ENCODE data around the gene NBAS. TPM values are rescaled to one million over a fixed set of nuclear protein-coding genes. Genes with fewer than 3 reads are reported as not detected.

NBAS gene
- total RNA-seq, 2 experiments from 2014 or later: 24.3 to 25.5 TPM

DNA sequence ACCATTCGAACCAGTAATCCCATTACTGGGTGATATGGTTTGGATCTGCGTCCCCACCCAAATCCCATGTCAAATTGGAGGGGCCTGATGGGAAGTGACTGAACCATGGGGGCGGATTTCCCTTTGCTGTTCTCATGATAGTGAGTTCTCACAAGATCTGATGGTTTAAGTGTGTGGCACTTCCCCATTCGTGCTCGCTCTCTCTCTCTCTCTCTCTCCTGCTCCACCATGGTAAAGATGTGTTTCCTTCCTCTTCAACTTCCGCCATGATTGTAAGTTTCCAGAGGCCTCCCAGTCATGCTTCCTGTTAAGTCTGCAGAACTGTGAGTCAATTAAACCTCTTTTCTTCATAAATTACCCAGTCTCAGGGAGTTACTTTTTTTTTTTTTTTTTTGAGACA lies 62.6 kb downstream of the NBAS start:
- POLR2A ChIA-PET: no interaction called here
- Histone ChIP-seq H3K27me3 (ENCODE audit: control insufficient read depth in 1 of 2, insufficient read depth in 2 of 2, low read length in 2 of 2) (no peaks in the 10 kb centered on the region), H3K27ac (ENCODE audit: low read depth in 1 of 2, low read length in 2 of 2) (no peak overlapping the region), H3K4me1 (ENCODE audit: insufficient read depth, low read length) (no peaks in the 10 kb centered on the region), H3K36me3 (ENCODE audit: insufficient read depth, low read length) (peaks cover 27% of the 10 kb centered on the region), H3K9me3 (ENCODE audit: control insufficient read depth in 1 of 2, insufficient read depth in 1 of 2, low read length in 2 of 2) (peaks cover 0 to 3% of the 10 kb centered on the region in 2 experiments), H3K4me3 (ENCODE audit: low read length) (no peak overlapping the region)
- H3K4me1 Mint-ChIP-seq (ENCODE audit: low read depth): no peaks in the 10 kb centered on the region
- no peaks in the 10 kb centered on the region for H3K27me3 Mint-ChIP-seq
- H3K4me3 Mint-ChIP-seq: no peak overlapping the region
- H3K9me3 Mint-ChIP-seq: no peaks in the 10 kb centered on the region
- H3K36me3 Mint-ChIP-seq (ENCODE audit: low read depth): peaks cover 79% of the 10 kb centered on the region
- CTCF ChIA-PET: no interaction called here
- ATAC-seq (ENCODE audit: poor library complexity) (no peak), DNase-seq (peak in 1 of 14 experiments; percentile 5)
- no peak overlapping the region for H3K27ac Mint-ChIP-seq
- intact Hi-C loops (cut with DNase I, micrococcal nuclease): no loop called here
- TF ChIP-seq, protein P1, sequence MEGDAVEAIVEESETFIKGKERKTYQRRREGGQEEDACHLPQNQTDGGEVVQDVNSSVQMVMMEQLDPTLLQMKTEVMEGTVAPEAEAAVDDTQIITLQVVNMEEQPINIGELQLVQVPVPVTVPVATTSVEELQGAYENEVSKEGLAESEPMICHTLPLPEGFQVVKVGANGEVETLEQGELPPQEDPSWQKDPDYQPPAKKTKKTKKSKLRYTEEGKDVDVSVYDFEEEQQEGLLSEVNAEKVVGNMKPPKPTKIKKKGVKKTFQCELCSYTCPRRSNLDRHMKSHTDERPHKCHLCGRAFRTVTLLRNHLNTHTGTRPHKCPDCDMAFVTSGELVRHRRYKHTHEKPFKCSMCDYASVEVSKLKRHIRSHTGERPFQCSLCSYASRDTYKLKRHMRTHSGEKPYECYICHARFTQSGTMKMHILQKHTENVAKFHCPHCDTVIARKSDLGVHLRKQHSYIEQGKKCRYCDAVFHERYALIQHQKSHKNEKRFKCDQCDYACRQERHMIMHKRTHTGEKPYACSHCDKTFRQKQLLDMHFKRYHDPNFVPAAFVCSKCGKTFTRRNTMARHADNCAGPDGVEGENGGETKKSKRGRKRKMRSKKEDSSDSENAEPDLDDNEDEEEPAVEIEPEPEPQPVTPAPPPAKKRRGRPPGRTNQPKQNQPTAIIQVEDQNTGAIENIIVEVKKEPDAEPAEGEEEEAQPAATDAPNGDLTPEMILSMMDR (IDR thresholded peaks at IDR 0.05): no peak

DNA sequence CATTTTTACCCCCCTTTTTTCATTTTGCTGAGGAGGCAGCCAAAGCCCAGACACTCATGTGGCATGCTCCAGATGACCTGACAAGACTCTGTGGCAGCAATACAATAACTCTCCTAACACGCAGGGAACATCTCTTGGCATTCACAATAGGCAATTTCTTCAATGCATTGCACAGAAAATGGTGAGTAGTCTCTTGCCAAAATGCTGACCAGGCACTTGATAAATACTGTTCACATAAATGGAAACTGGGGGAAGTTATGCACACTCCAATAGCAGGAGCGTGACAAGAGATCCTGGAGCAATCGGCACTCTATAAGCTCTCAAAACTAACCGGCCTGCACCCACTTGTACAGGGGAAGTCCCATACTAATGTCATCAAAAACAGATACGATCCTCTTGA lies 66.3 kb downstream of the NBAS start:
- Histone ChIP-seq H3K27me3 (ENCODE audit: control insufficient read depth in 1 of 2, insufficient read depth in 2 of 2, low read length in 2 of 2) (no peaks in the 10 kb centered on the region), H3K4me3 (ENCODE audit: low read length) (no peak overlapping the region), H3K27ac (ENCODE audit: low read depth in 1 of 2, low read length in 2 of 2) (no peak overlapping the region), H3K9me3 (ENCODE audit: control insufficient read depth in 1 of 2, insufficient read depth in 1 of 2, low read length in 2 of 2) (peaks cover 0 to 3% of the 10 kb centered on the region in 2 experiments), H3K4me1 (ENCODE audit: insufficient read depth, low read length) (no peaks in the 10 kb centered on the region), H3K36me3 (ENCODE audit: insufficient read depth, low read length) (peaks cover 10% of the 10 kb centered on the region)
- DNase-seq (no peak), ATAC-seq (ENCODE audit: poor library complexity) (no peak)
- no peaks in the 10 kb centered on the region for H3K4me1 Mint-ChIP-seq (ENCODE audit: low read depth)
- H3K9me3 Mint-ChIP-seq: no peaks in the 10 kb centered on the region
- H3K4me3 Mint-ChIP-seq: no peak overlapping the region
- CTCF ChIA-PET: no interaction called here
- H3K36me3 Mint-ChIP-seq (ENCODE audit: low read depth): peaks cover 78% of the 10 kb centered on the region
- H3K27me3 Mint-ChIP-seq: no peaks in the 10 kb centered on the region
- POLR2A ChIA-PET: no interaction called here
- TF ChIP-seq, protein P1 (IDR thresholded peaks at IDR 0.05): no peak
- intact Hi-C loops (cut with DNase I, micrococcal nuclease): no loop called here
- peak overlapping the region; percentile 17 for H3K27ac Mint-ChIP-seq

DNA sequence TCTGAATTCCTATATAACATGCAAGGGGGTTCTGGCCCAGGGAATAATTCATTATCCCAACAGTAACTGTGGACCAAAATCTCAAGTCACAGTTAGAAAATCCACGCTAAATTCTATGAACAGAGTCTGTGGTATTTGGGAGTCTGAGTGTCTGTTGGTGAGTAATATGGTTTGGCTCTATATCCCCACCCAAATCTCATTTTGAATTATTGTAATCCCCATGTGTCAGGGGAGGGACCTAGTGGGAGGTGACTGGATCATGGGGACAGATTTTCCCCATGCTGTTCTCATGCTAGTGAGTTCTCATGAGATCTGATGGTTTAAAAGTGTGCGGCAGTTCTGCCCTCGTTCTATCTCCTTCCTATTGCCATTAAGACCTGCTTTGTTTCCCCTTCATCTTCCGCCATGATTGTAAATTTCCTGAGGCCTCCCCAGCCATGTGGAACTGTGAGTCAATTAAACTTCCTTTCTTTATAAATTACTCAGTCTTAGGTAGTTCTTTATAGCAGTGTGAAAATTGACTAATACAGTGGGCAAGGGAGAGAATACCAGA lies 68.3 kb downstream of the NBAS start:
- ChIA-PET CTCF (interaction anchor here (1.4 kb wide), 1 partner anchor 84 kb away, joined by 4 read pairs; no protein-coding TSS in a partner anchor), POLR2A (no interaction called here)
- Mint-ChIP-seq H3K27ac (no peak overlapping the region), H3K4me3 (no peak overlapping the region), H3K9me3 (no peaks in the 10 kb centered on the region), H3K27me3 (no peaks in the 10 kb centered on the region), H3K36me3 (ENCODE audit: low read depth) (peaks cover 77% of the 10 kb centered on the region), H3K4me1 (ENCODE audit: low read depth) (no peaks in the 10 kb centered on the region)
- Histone ChIP-seq H3K4me3 (ENCODE audit: low read length) (no peak overlapping the region), H3K27me3 (ENCODE audit: control insufficient read depth in 1 of 2, insufficient read depth in 2 of 2, low read length in 2 of 2) (no peaks in the 10 kb centered on the region), H3K27ac (ENCODE audit: low read depth in 1 of 2, low read length in 2 of 2) (no peak overlapping the region), H3K36me3 (ENCODE audit: insufficient read depth, low read length) (peaks cover 10% of the 10 kb centered on the region), H3K9me3 (ENCODE audit: control insufficient read depth in 1 of 2, insufficient read depth in 1 of 2, low read length in 2 of 2) (no peaks in the 10 kb centered on the region), H3K4me1 (ENCODE audit: insufficient read depth, low read length) (no peaks in the 10 kb centered on the region)
- intact Hi-C loops (cut with DNase I, micrococcal nuclease): no loop called here
- DNase-seq (no peak), ATAC-seq (ENCODE audit: poor library complexity) (no peak)
- TF ChIP-seq, protein P1 (IDR thresholded peaks at IDR 0.05): no peak

Data from CD4-positive, alpha-beta T cell (primary cell).